H1 (cell line): ENCODE measurements around the gene JAG2.

Experiments
- BRCA1 ChIP-seq: IDR thresholded peaks from 2 replicates; pipeline ENCODE4 v1.6.1; 2012; ENCODE audit warnings: low read depth, low read length, improper control_type of control experiment
- CEBPB ChIP-seq: IDR thresholded peaks from 2 replicates; pipeline ENCODE4 v1.6.1; 2012; ENCODE audit warnings: low read depth, low read length
- CTCF ChIP-seq, 3 experiments: IDR thresholded peaks; 1 replicate in 2 of 3; 2 replicates in 1 of 3; pipeline versions ENCODE4 v1.5.1 to v1.6.1; 2011; ENCODE audit warnings: low read length in 3 of 3, mild to moderate bottlenecking in 3 of 3, inconsistent platforms in 2 of 3, low read depth in 1 of 3, moderate library complexity in 1 of 3; ENCODE audit not compliant: insufficient read depth in 1 of 3; ENCODE audit errors: control extremely low read depth in 1 of 3
- EP300 ChIP-seq, 2 experiments: IDR thresholded peaks; 1 replicate in 1 of 2; 2 replicates in 1 of 2; pipeline ENCODE4 v1.6.1; 2011 to 2012; ENCODE audit warnings: low read depth in 2 of 2, low read length in 2 of 2, mild to moderate bottlenecking in 2 of 2, borderline replicate concordance in 1 of 2, inconsistent platforms in 1 of 2, moderate library complexity in 1 of 2
- JUND ChIP-seq: IDR thresholded peaks from 2 replicates; pipeline ENCODE4 v1.6.1; 2011; ENCODE audit warnings: mild to moderate bottlenecking, improper control_type of control experiment, low read length
- MAFK ChIP-seq: IDR thresholded peaks from 2 replicates; pipeline ENCODE4 v1.6.1; 2012; ENCODE audit warnings: low read depth, mild to moderate bottlenecking, improper control_type of control experiment, low read length
- POLR2A ChIP-seq, 2 experiments: IDR thresholded peaks; 1 replicate in 1 of 2; 2 replicates in 1 of 2; pipeline ENCODE4 v1.6.1; 2011; ENCODE audit warnings: low read depth in 2 of 2, low read length in 2 of 2, mild to moderate bottlenecking in 2 of 2; ENCODE audit errors: control extremely low read depth in 1 of 2
- RAD21 ChIP-seq, 2 experiments: IDR thresholded peaks in 1 of 2; conservative IDR thresholded peaks in 1 of 2; 2 replicates each; pipeline ENCODE4 v1.6.1; 2011; ENCODE audit warnings: low read depth in 2 of 2, low read length in 2 of 2, improper control_type of control experiment in 1 of 2, inconsistent platforms in 1 of 2, mild to moderate bottlenecking in 1 of 2, moderate library complexity in 1 of 2
- RFX5 ChIP-seq: IDR thresholded peaks from 2 replicates; pipeline ENCODE4 v1.6.1; 2011; ENCODE audit warnings: low read depth, low read length, improper control_type of control experiment, borderline replicate concordance
- SP2 ChIP-seq: IDR thresholded peaks from 2 replicates; pipeline ENCODE4 v1.6.1; 2012; ENCODE audit warnings: mild to moderate bottlenecking, low read length, inconsistent platforms
- USF2 ChIP-seq: IDR thresholded peaks from 2 replicates; pipeline ENCODE4 v1.6.1; 2011; ENCODE audit warnings: low read length, improper control_type of control experiment
- YY1 ChIP-seq: IDR thresholded peaks from 2 replicates; pipeline ENCODE4 v1.6.1; 2011; ENCODE audit warnings: low read depth, mild to moderate bottlenecking, low read length

GRCh38 chr14:105184461-105184860 is 15.9 kb upstream of the JAG2 start:
- TF ChIP-seq EP300 (IDR thresholded peaks at IDR 0.05; ENCODE audit: borderline replicate concordance in 1 of 2, low read depth in 2 of 2, low read length in 2 of 2) = no peak
- no peak for TF ChIP-seq YY1
- no peak for TF ChIP-seq RFX5
- TF ChIP-seq USF2 = no peak
- no peak for TF ChIP-seq CTCF (IDR thresholded peaks at IDR 0.05; ENCODE audit: control extremely low read depth in 1 of 3, insufficient read depth in 1 of 3, low read depth in 1 of 3, low read length in 3 of 3)
- no peak for TF ChIP-seq POLR2A (IDR thresholded peaks at IDR 0.05; ENCODE audit: control extremely low read depth in 1 of 2, low read depth in 2 of 2, low read length in 2 of 2)
- TF ChIP-seq MAFK = no peak
- no peak for TF ChIP-seq JUND
- TF ChIP-seq SP2 = no peak
- no peak for TF ChIP-seq CEBPB
- no peak for TF ChIP-seq BRCA1
- no peak for TF ChIP-seq RAD21 (IDR thresholded peaks at IDR 0.05 in 1 of 2, conservative IDR thresholded peaks at IDR 0.05 in 1 of 2; ENCODE audit: low read depth in 2 of 2, low read length in 2 of 2)
